H1 (cell line): ENCODE data around the gene PTPN5. TPM values are rescaled to one million over a fixed set of nuclear protein-coding genes. Genes with fewer than 3 reads are reported as not detected.

ENCODE experiments used
- CTCF ChIA-PET: fragments of 300-600 bp; sonication (Branson Sonifier 250); formaldehyde crosslinking; loops from one replicate; lab custom pipeline; 2021; ENCODE audit not compliant: partially characterized antibody; lab: Charles Lee
- POLR2A ChIA-PET: fragments of 300-600 bp; sonication (Branson Sonifier 250); formaldehyde crosslinking; loops from one replicate; lab custom pipeline; 2021; ENCODE audit warnings: inconsistent platforms; ENCODE audit not compliant: partially characterized antibody; lab: Charles Lee
- DNase-seq, 2 experiments: peaks; one replicate each; pipeline versions ENCODE4 v3.0.0 to v3.0.0-alpha.2; 2010 to 2022; ENCODE audit warnings: low spot score in 2 of 2, low read depth in 1 of 2, mixed read lengths in 1 of 2
- FAIRE-seq: peaks from 2 replicates; lab custom pipeline; 2011; peaks lifted over from hg19 to GRCh38; lab: Jason Lieb, UNC
- H2AFZ ChIP-seq: 2 replicates; pipeline ENCODE4 v1.8.1; 2012; ENCODE audit warnings: low read length, inconsistent platforms
- H2AK5ac ChIP-seq: 2 replicates; pipeline ENCODE4 v1.6.1; 2013; ENCODE audit warnings: low read depth, low read length
- H2BK120ac ChIP-seq: replicated peaks from 2 replicates; pipeline ENCODE3; 2013; ENCODE audit warnings: low read depth, low read length, inconsistent platforms
- H2BK12ac ChIP-seq: 2 replicates; pipeline ENCODE4 v1.6.1; 2013; ENCODE audit warnings: low read depth, low read length
- H2BK15ac ChIP-seq: 2 replicates; pipeline ENCODE4 v1.6.1; 2013; ENCODE audit warnings: low read length
- H2BK20ac ChIP-seq: 2 replicates; pipeline ENCODE4 v1.6.1; 2013; ENCODE audit warnings: low read length
- H2BK5ac ChIP-seq: 2 replicates; pipeline ENCODE4 v1.6.1; 2013; ENCODE audit warnings: low read depth, low read length
- H3K14ac ChIP-seq: 2 replicates; pipeline ENCODE4 v1.6.1; 2013; ENCODE audit warnings: inconsistent platforms; ENCODE audit not compliant: insufficient read length
- H3K18ac ChIP-seq: 2 replicates; pipeline ENCODE4 v1.6.1; 2013; ENCODE audit warnings: low read length; ENCODE audit errors: extremely low read depth
- H3K23ac ChIP-seq: 2 replicates; pipeline ENCODE4 v1.6.1; 2013; ENCODE audit warnings: inconsistent platforms; ENCODE audit not compliant: insufficient read length
- H3K23me2 ChIP-seq: 2 replicates; pipeline ENCODE4 v1.6.1; 2013; ENCODE audit warnings: low read depth, low read length
- H3K27ac ChIP-seq: 2 replicates; pipeline ENCODE4 v1.6.1; 2011; ENCODE audit warnings: low read depth, low read length, inconsistent platforms
- H3K27me3 ChIP-seq, 4 experiments: replicated peaks in 1 of 4; 1 replicate in 1 of 4; 2 replicates in 3 of 4; pipeline versions ENCODE4 v1.6.1 to v1.8.1; 2011 to 2013; ENCODE audit warnings: low read length in 3 of 4, mild to moderate bottlenecking in 3 of 4, inconsistent platforms in 2 of 4, mixed read lengths in 2 of 4, moderate library complexity in 1 of 4; ENCODE audit not compliant: control insufficient read depth in 3 of 4, insufficient read depth in 3 of 4; ENCODE audit errors: extremely low read depth in 1 of 4
- H3K36me3 ChIP-seq, 4 experiments: 2 replicates each; pipeline versions ENCODE4 v1.6.1 to v1.8.1; 2011 to 2013; ENCODE audit warnings: mild to moderate bottlenecking in 4 of 4, low read length in 3 of 4, moderate library complexity in 2 of 4, control low read depth in 1 of 4, inconsistent platforms in 1 of 4; ENCODE audit not compliant: insufficient read depth in 4 of 4, control insufficient read depth in 2 of 4
- H3K4ac ChIP-seq: replicated peaks from 2 replicates; pipeline ENCODE3; 2013; ENCODE audit warnings: low read length, low read depth, mixed read lengths, inconsistent platforms; ENCODE audit not compliant: insufficient read length
- H3K4me1 ChIP-seq, 4 experiments: replicated peaks in 1 of 4; 1 replicate in 1 of 4; 2 replicates in 3 of 4; pipeline versions ENCODE4 v1.6.1 to v1.8.1; 2011 to 2013; ENCODE audit warnings: low read length in 3 of 4, inconsistent platforms in 2 of 4, mixed read lengths in 1 of 4; ENCODE audit not compliant: insufficient read depth in 4 of 4, control insufficient read depth in 3 of 4
- H3K4me2 ChIP-seq, 2 experiments: 2 replicates each; pipeline versions ENCODE4 v1.6.1 to v1.8.1; 2011 to 2013; ENCODE audit warnings: low read depth in 2 of 2, low read length in 2 of 2, control low read depth in 1 of 2, inconsistent platforms in 1 of 2, mild to moderate bottlenecking in 1 of 2; ENCODE audit not compliant: insufficient read depth in 1 of 2
- H3K4me3 ChIP-seq, 4 experiments: fragments of 200-600, 300-600 bp in 1 of 4; sonication (generic), shearing (Covaris generic), sonication (Bioruptor Twin) in 1 of 4; 2 replicates each; pipeline versions ENCODE4 v1.5.1 to v1.8.1; 2011 to 2016; ENCODE audit warnings: low read length in 4 of 4, low read depth in 3 of 4, control low read depth in 2 of 4, inconsistent platforms in 2 of 4, mild to moderate bottlenecking in 2 of 4, mixed read lengths in 1 of 4, moderate library complexity in 1 of 4; ENCODE audit not compliant: insufficient read depth in 2 of 4; ENCODE audit errors: extremely low read depth in 1 of 4
- H3K56ac ChIP-seq: replicated peaks from 2 replicates; pipeline ENCODE3; 2013; ENCODE audit warnings: low read depth, mild to moderate bottlenecking, mixed read lengths, low read length, inconsistent platforms; ENCODE audit not compliant: insufficient read length
- H3K79me1 ChIP-seq: 2 replicates; pipeline ENCODE4 v1.6.1; 2013; ENCODE audit warnings: low read depth, low read length, control low read depth
- H3K79me2 ChIP-seq, 2 experiments: 2 replicates each; pipeline versions ENCODE4 v1.6.1 to v1.8.1; 2012 to 2013; ENCODE audit warnings: low read length in 2 of 2, mild to moderate bottlenecking in 2 of 2, inconsistent platforms in 1 of 2; ENCODE audit not compliant: insufficient read depth in 2 of 2, control insufficient read depth in 1 of 2
- H3K9ac ChIP-seq, 4 experiments: replicated peaks in 1 of 4; 1 replicate in 1 of 4; 2 replicates in 3 of 4; pipeline versions ENCODE4 v1.6.1 to v1.8.1; 2011 to 2013; ENCODE audit warnings: low read depth in 3 of 4, low read length in 3 of 4, control low read depth in 2 of 4, mild to moderate bottlenecking in 2 of 4, moderate library complexity in 2 of 4, inconsistent platforms in 1 of 4; ENCODE audit errors: extremely low read depth in 1 of 4
- H3K9me3 ChIP-seq, 2 experiments: 2 replicates each; pipeline versions ENCODE4 v1.6.1 to v1.8.1; 2012 to 2013; ENCODE audit warnings: mild to moderate bottlenecking in 2 of 2, moderate library complexity in 2 of 2, control low read depth in 1 of 2, inconsistent platforms in 1 of 2, low read depth in 1 of 2, low read length in 1 of 2, mixed read lengths in 1 of 2; ENCODE audit not compliant: insufficient read depth in 2 of 2
- H4K20me1 ChIP-seq, 2 experiments: replicated peaks in 1 of 2; 2 replicates each; pipeline versions ENCODE3 to v1.8.1; 2011 to 2013; ENCODE audit warnings: inconsistent platforms in 2 of 2, low read length in 2 of 2, mild to moderate bottlenecking in 1 of 2; ENCODE audit not compliant: insufficient read depth in 2 of 2, control insufficient read depth in 1 of 2
- H4K5ac ChIP-seq: 2 replicates; pipeline ENCODE4 v1.6.1; 2013; ENCODE audit warnings: low read length, low read depth, mixed read lengths, inconsistent platforms; ENCODE audit not compliant: insufficient read length
- H4K8ac ChIP-seq: 2 replicates; pipeline ENCODE4 v1.8.0; 2013; ENCODE audit warnings: mild to moderate bottlenecking, moderate library complexity, low read length, inconsistent platforms; ENCODE audit not compliant: insufficient read depth; ENCODE audit errors: extremely low read depth
- H4K91ac ChIP-seq: replicated peaks from 2 replicates; pipeline ENCODE3; 2013; ENCODE audit warnings: low read length, mixed read lengths, inconsistent platforms; ENCODE audit not compliant: insufficient read length
- BCL11A ChIP-seq, 2 experiments: IDR thresholded peaks; one replicate each; pipeline ENCODE4 v1.6.1; 2011; ENCODE audit warnings: low read depth in 2 of 2, low read length in 2 of 2, mild to moderate bottlenecking in 2 of 2
- BRCA1 ChIP-seq: IDR thresholded peaks from 2 replicates; pipeline ENCODE4 v1.6.1; 2012; ENCODE audit warnings: low read depth, low read length, improper control_type of control experiment
- EZH2 ChIP-seq: fragments of 200-600 bp; sonication (generic); IDR thresholded peaks from 2 replicates; pipeline ENCODE4 v1.7.1; 2012; ENCODE audit warnings: low read depth, mild to moderate bottlenecking, moderate library complexity, low read length, inconsistent platforms; ENCODE audit not compliant: severe bottlenecking
- HDAC2 ChIP-seq, 2 experiments: fragments of 300-600 bp in 1 of 2; sonication (generic) in 1 of 2; IDR thresholded peaks; 2 replicates each; pipeline ENCODE4 v1.6.1; 2011 to 2012; ENCODE audit warnings: low read depth in 2 of 2, low read length in 2 of 2, mild to moderate bottlenecking in 2 of 2, moderate library complexity in 2 of 2, borderline replicate concordance in 1 of 2, inconsistent platforms in 1 of 2
- NRF1 ChIP-seq: IDR thresholded peaks from 2 replicates; pipeline ENCODE4 v1.6.1; 2011; ENCODE audit warnings: mild to moderate bottlenecking, low read depth, low read length, improper control_type of control experiment
- POLR2AphosphoS5 ChIP-seq: IDR thresholded peaks from 2 replicates; pipeline ENCODE4 v1.6.1; 2011; ENCODE audit warnings: low read depth, low read length
- RNF2 ChIP-seq: fragments of 200-900, 300-1000 bp; sonication (generic); IDR thresholded peaks from 2 replicates; pipeline ENCODE4 v1.7.1; 2016; ENCODE audit warnings: borderline replicate concordance, low read depth, mild to moderate bottlenecking, antibody characterized with exemption, low read length; ENCODE audit not compliant: poor library complexity, severe bottlenecking; ENCODE audit errors: missing control alignments
- SP2 ChIP-seq: IDR thresholded peaks from 2 replicates; pipeline ENCODE4 v1.6.1; 2012; ENCODE audit warnings: mild to moderate bottlenecking, low read length, inconsistent platforms
- WGBS, 2 experiments: shearing (Covaris generic) in 1 of 2; methylation state at CpG; one replicate each; pipeline versions ENCODE4 v1.1.6 to v1.1.7; 2013 to 2015; ENCODE audit warnings: low lambda C conversion rate in 2 of 2, mixed read lengths in 2 of 2, inconsistent platforms in 1 of 2, low coverage in 1 of 2, missing lambda C conversion rate in 1 of 2; ENCODE audit not compliant: insufficient replicate concordance in 2 of 2, insufficient coverage in 1 of 2, insufficient read length in 1 of 2; ENCODE audit errors: extremely low coverage in 1 of 2, missing lambda C conversion rate in 1 of 2; 5-methylcytosine and 5-hydroxymethylcytosine counted together
- polyA plus RNA-seq, 7 experiments: library from polyadenylated mRNA; depleted of rRNA in 3 of 7; stranded (reverse) in 5 of 7; unstranded in 2 of 7; fragments of >200 nt in 5 of 7; fragments of 200-250 nt in 2 of 7; gene quantifications; 1 replicate in 5 of 7; 2 replicates in 1 of 7; 4 replicates in 1 of 7; pipeline versions ENCODE4 v1.2.1 to v1.2.3, GENCODE V29; 2011 to 2013; ENCODE audit warnings: missing spikeins in 2 of 7, mixed read lengths in 2 of 7
- total RNA-seq: library from RNA; stranded (reverse); fragmentation: NEBNext Ultra II Directional; extraction: Animal tissue kit (Norgen Biotek cat#: 25700); gene quantifications from 2 replicates; pipeline ENCODE4 v1.2.1, GENCODE V29; 2021
- TF ChIP-seq, protein P1 (sequence below): IDR thresholded peaks from 2 replicates; pipeline ENCODE4 v1.6.1; 2011; ENCODE audit warnings: low read depth, mild to moderate bottlenecking, low read length; ENCODE audit not compliant: insufficient read depth

PTPN5 gene
- total and polyA plus RNA-seq, 2 of the 8 experiments (the other 6 are each of a cell fraction or from before 2014, with no cell fraction given), result 8.4 to 12.9 TPM

DNA sequence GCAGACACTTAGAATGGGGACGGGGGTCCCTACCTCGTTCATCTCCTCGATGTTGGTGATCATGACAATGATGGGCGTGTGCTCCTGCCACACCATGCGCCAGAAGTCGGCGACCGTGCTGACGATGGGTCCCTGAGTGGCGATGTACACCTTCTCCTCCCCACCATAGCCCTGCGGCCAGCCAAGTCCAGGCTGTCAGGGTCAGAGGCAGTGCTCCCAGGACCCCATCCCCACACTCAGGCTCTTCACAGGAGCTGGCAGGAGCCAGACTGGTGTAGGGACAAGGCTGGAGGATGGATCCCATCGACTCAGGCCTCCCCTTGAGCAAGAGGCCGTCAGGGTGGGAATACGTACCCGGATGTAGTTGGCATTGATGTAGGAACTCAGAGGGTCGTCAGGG lies 58.4 kb downstream of the PTPN5 start:
- H4K5ac ChIP-seq, result no peak overlapping the region
- no peak overlapping the region for H3K4me3 ChIP-seq
- no peaks in the 10 kb centered on the region; a peak in 1 of 7 replicates for H3K4me1 ChIP-seq
- no peak overlapping the region for H2BK12ac ChIP-seq
- no peak overlapping the region for H3K23ac ChIP-seq
- no peak overlapping the region for H4K8ac ChIP-seq
- WGBS, 2 experiments, result 84% methylated on average over 16 of the region's 16 CpGs; no CpG with 5 or more reads in 1 of the 2 experiments
- DNase-seq, result no peak
- no peak overlapping the region for H3K4ac ChIP-seq
- no peak overlapping the region for H3K18ac ChIP-seq
- no peak overlapping the region for H3K14ac ChIP-seq
- no peaks in the 10 kb centered on the region; a peak in 1 of 8 replicates for H3K36me3 ChIP-seq
- no peaks in the 10 kb centered on the region for H3K23me2 ChIP-seq
- H3K9me3 ChIP-seq, result no peaks in the 10 kb centered on the region
- no peaks in the 10 kb centered on the region for H4K20me1 ChIP-seq
- no peak overlapping the region for H2BK15ac ChIP-seq
- TF ChIP-seq BRCA1 (no peak), EZH2 (no peak), RNF2 (no peak), POLR2AphosphoS5 (no peak), BCL11A (IDR thresholded peaks at IDR 0.05; ENCODE audit: low read depth in 2 of 2, low read length in 2 of 2) (no peak), NRF1 (no peak), SP2 (no peak), HDAC2 (IDR thresholded peaks at IDR 0.05; ENCODE audit: borderline replicate concordance in 1 of 2, low read depth in 2 of 2, low read length in 2 of 2) (no peak)
- TF ChIP-seq, protein P1, sequence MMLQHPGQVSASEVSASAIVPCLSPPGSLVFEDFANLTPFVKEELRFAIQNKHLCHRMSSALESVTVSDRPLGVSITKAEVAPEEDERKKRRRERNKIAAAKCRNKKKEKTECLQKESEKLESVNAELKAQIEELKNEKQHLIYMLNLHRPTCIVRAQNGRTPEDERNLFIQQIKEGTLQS, result no peak
- H4K91ac ChIP-seq, result no peak overlapping the region
- no peak overlapping the region for H2BK20ac ChIP-seq
- ChIA-PET POLR2A (no interaction called here), CTCF (interaction anchor here (2.2 to 16.4 kb wide), 8 partner anchors 8 to 38 kb away, joined by 7 to 244 read pairs (median 16); no protein-coding TSS in a partner anchor)
- no peaks in the 10 kb centered on the region for H3K27me3 ChIP-seq
- no peaks in the 10 kb centered on the region for H3K79me1 ChIP-seq
- H3K79me2 ChIP-seq, result no peaks in the 10 kb centered on the region
- H2BK5ac ChIP-seq, result no peak overlapping the region
- no peak overlapping the region for H3K4me2 ChIP-seq
- H3K27ac ChIP-seq, result no peak overlapping the region
- H3K56ac ChIP-seq, result no peak overlapping the region
- H3K9ac ChIP-seq, result no peak overlapping the region
- H2BK120ac ChIP-seq, result no peak overlapping the region
- FAIRE-seq, result no peak
- no peak overlapping the region for H2AK5ac ChIP-seq
- no peak overlapping the region for H2AFZ ChIP-seq
